K562 (cell line): ENCODE results near the gene ACSL6.

Experiments
- ATF1 ChIP-seq, 2 experiments: fragments of 450-650 bp in 1 of 2; IDR thresholded peaks; 2 replicates each; pipeline ENCODE4 v1.6.1; 2016; ENCODE audit warnings: missing compliant biosample characterization in 1 of 2, missing genetic modification characterization in 1 of 2
- POLR2AphosphoS5 ChIP-seq: IDR thresholded peaks from 2 replicates; pipeline ENCODE4 v1.6.1; 2011; ENCODE audit warnings: mild to moderate bottlenecking, low read depth, low read length, moderate library complexity; ENCODE audit not compliant: control insufficient read depth, insufficient read depth
- POLR2G ChIP-seq: fragments of 200-400 bp; formaldehyde crosslinking; IDR thresholded peaks from 2 replicates; pipeline ENCODE4 v1.6.1; 2017; ENCODE audit warnings: low read depth, mild to moderate bottlenecking, antibody characterized with exemption, low read length, moderate library complexity
- PRDM10 ChIP-seq: fragments of 450-650 bp; IDR thresholded peaks from 2 replicates; pipeline ENCODE4 v1.6.1; 2018; ENCODE audit not compliant: partially characterized antibody
- STAG1 ChIP-seq: sonication (generic); formaldehyde crosslinking; IDR thresholded peaks from 2 replicates; pipeline ENCODE4 v1.5.0; 2020; ENCODE audit warnings: missing genetic modification reagents, borderline replicate concordance
- TAF1 ChIP-seq: IDR thresholded peaks from 2 replicates; pipeline ENCODE4 v1.6.1; 2011; ENCODE audit warnings: mild to moderate bottlenecking, low read length, moderate library complexity; ENCODE audit not compliant: insufficient read depth, control insufficient read depth, severe bottlenecking; ENCODE audit errors: extremely low read depth
- ZFP30 ChIP-seq: fragments of 250-450 bp; sonication (Bioruptor Pico); IDR thresholded peaks from 2 replicates; pipeline ENCODE4 v1.8.0; 2022; ENCODE audit warnings: moderate library complexity, mild to moderate bottlenecking, inconsistent platforms, borderline replicate concordance
- TF ChIP-seq, protein P1 (sequence below): fragments of 450-650 bp; IDR thresholded peaks from 2 replicates; pipeline ENCODE4 v1.6.1; 2017; ENCODE audit warnings: antibody characterized with exemption, mild to moderate bottlenecking

GRCh38 chr5:131913603-131914002 is 97.9 kb downstream of the ACSL6 start:
- TF ChIP-seq POLR2G (no peak), PRDM10 (no peak), POLR2AphosphoS5 (no peak), TAF1 (no peak), ATF1 (CRISPR knock-in tag; IDR thresholded peaks at IDR 0.05) (no peak), ATF1 (tag; IDR thresholded peaks at IDR 0.05) (no peak), ZFP30 (CRISPR knock-in tag) (no peak), STAG1 (no peak)
- TF ChIP-seq, protein P1, sequence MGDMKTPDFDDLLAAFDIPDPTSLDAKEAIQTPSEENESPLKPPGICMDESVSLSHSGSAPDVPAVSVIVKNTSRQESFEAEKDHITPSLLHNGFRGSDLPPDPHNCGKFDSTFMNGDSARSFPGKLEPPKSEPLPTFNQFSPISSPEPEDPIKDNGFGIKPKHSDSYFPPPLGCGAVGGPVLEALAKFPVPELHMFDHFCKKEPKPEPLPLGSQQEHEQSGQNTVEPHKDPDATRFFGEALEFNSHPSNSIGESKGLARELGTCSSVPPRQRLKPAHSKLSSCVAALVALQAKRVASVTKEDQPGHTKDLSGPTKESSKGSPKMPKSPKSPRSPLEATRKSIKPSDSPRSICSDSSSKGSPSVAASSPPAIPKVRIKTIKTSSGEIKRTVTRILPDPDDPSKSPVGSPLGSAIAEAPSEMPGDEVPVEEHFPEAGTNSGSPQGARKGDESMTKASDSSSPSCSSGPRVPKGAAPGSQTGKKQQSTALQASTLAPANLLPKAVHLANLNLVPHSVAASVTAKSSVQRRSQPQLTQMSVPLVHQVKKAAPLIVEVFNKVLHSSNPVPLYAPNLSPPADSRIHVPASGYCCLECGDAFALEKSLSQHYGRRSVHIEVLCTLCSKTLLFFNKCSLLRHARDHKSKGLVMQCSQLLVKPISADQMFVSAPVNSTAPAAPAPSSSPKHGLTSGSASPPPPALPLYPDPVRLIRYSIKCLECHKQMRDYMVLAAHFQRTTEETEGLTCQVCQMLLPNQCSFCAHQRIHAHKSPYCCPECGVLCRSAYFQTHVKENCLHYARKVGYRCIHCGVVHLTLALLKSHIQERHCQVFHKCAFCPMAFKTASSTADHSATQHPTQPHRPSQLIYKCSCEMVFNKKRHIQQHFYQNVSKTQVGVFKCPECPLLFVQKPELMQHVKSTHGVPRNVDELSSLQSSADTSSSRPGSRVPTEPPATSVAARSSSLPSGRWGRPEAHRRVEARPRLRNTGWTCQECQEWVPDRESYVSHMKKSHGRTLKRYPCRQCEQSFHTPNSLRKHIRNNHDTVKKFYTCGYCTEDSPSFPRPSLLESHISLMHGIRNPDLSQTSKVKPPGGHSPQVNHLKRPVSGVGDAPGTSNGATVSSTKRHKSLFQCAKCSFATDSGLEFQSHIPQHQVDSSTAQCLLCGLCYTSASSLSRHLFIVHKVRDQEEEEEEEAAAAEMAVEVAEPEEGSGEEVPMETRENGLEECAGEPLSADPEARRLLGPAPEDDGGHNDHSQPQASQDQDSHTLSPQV = no peak
